G401.6 (cell line): ENCODE data around the gene ZNF652.

Experiments used
- FAIRE-seq: peaks from 2 replicates; lab custom pipeline; 2012; peaks lifted over from hg19 to GRCh38; lab: Jason Lieb, UNC

Gene ZNF652

DNA sequence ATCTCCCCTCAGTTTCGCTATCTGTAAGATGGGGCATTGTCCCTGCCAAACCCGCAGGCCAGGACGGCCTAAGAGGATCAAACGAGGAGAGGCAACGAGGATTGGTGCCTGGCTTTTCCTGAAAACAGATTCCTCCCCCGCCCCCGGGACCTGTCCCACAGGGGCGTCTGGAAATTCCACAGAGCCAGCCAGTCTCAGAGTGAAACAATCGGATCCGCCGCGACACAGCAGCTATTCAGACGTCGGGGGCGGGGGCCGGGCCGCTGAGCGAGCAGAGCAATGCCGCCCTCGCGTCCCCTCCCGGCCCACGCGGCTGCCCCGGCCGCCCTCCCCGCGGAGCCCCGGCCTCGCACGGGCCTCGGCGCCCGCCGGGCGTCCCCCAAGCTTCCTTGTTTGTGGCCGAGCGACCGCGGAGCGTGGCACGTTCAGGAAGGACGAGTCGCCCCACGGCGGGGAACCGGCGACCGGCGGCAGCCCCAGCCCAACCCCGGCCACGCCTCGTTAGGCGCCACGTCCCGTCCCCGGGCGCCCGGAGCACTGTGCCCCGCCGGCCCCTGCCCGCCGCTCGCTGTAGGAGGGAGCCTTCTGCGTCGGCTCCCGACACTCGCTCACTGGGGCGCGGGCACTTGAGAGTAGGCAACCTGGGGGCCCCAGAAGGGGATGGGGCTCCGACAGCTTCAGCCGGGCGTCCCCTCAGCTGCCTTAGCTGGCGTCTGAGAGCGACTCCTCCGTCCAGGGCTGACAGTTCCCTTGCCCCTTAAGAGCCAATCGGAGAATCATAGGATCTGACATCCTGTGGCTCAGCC, 101.8 kb downstream of the ZNF652 start:
- FAIRE-seq = no peak

DNA sequence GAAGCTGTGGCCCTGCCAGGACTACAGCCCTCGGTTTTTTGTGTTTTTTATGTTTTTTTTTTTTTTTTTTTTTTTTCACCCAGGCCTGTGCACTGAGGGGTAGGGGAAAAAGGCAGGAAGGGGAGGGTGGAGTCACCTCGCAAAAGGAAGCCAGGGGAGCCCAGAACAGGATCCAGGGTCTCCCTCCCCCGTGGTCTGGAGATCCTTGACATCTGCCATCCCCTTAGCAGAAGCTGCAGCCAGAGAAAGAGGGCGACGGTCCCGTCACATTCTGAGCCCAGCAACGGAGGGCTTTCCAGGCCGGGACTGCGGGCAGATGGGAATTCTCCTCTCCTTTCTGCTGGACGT, 102.4 kb downstream of the ZNF652 start:
- FAIRE-seq = no peak

DNA sequence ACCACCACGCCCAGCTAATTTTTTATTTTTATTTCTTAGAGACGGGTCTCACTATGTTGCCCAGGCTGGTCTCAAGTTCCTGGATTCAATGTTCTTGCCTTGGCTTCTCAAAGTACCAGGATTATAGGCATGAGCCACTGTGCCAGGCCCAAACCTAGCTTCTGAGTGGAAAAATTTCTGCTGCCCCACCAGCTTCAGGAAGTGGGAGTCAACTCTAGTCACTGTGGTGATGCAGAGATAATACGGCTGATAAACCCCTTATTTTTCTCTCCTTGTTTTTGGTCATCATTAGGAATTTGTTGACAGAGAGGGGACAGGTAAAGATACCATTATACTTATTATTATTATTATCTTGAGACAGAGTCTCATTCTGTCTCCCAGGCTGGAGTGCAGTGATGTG, 103.7 kb downstream of the ZNF652 start:
- no peak for FAIRE-seq

DNA sequence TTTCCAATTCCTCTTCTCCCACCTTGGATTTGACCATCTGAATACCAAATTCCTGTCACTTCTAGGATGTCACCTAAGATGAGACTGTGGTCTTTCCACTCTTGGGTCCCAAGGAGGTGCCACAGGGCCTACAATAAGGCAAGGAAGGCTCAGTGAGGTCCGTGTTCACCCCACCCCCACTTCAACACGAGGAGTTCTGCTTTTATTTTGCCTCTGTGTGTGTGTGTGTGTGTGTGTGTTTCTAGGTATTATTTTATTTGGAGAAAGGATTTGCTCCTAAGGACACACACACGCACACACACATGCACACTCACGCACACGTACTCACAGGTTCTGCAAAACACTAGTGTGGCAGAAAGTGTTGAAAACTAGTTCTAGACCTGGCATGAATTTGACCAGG, 106.9 kb downstream of the ZNF652 start:
- no peak for FAIRE-seq

DNA sequence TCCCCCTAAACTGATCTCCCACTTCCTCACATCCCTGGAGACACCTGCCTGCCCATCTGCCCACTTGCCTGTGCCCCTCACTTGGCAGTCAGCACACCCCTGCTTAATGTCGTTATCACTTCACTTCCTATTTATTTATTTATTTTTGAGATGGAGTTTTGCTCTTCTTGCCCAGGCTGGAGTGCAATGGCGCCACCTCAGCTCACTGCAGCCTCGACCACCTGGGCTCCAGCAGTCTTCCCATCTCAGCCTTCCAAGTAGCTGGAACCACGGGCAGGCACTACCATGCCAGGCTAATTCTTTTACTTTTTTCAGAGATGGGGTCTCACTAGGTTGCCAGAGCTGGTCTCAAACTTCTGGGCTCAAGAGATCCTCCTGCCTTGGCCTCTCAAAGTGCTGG, 108.0 kb downstream of the ZNF652 start:
- no peak for FAIRE-seq

DNA sequence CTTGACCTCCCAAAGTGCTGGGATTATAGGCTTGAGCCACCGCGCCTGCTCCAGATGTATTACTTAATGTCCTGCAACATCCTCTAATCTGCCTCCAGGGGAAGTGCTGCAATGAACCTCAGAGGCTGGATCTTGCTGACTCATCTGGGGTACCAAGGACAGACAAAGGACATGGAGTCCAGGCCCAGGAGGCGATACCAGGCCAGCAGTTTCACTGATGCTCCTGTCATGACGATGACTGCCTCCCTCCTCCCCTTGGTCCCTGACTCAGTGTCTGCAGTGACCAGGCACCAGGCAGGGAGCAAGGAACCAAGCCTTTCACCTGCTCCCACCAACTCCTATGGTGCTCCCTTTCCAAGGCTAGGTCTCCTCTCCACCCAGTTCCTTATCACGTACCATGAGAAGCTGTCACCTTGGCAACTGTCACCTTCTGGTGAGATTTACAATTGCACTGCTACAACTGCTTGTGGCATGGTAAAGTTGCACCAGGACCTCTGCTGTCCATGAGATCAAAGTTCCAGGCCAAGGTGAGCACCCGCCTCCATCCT, 109.8 kb downstream of the ZNF652 start:
- no peak for FAIRE-seq

DNA sequence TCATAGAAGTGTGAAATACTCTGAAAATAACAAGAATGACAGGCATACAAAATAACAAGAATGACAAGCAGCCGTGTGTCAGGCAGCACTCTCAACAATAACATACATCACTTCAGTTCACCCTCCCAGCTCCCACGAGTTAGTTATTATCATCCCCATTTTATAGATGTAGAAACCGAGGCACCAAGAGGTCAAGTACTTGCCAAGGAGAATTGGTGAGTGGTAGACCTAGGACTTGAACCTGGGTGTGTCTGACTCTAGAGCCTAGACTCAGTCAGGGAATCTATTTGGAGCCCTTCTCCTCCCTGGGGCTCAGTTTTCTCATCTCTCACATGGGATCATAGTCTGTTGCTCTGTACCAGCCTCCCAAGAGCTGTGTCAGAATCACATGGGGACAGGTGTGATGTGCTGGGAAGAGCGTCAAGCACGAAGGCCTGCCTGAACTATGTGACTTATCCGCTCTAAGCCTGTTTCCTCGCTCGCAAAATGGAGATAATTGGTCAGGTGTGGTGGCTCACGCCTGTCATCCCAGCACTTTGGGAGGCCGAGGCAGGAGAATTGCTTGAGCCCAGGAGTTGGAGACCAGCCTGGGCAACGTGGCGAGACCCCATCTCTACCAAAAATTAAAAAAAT, 112.0 kb downstream of the ZNF652 start:
- FAIRE-seq = no peak

DNA sequence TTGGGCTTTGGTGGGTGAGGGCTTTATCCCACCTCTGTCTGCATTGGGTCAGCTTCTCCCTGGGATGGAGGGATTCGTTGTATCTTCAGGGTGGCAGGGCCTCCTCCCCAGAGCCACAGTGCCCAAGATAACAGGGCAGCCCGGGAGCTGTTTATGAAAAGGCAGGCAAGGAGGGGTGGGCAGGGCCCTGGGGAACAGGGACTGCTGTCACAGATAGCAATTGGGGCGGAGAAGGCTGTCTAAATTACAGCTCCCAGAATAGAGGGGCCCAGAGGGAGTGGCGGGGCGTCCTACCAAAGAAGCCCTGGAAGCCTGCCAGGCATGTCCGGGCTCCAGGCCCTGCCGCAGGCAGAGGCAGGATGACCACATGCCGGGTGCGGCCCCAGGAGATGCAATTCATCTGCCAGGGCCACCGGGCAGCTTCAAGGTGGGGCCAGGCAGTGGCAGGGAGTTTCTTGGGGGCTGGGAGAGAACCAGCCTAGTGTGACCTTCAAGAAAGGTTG, 112.7 kb downstream of the ZNF652 start:
- FAIRE-seq = no peak

DNA sequence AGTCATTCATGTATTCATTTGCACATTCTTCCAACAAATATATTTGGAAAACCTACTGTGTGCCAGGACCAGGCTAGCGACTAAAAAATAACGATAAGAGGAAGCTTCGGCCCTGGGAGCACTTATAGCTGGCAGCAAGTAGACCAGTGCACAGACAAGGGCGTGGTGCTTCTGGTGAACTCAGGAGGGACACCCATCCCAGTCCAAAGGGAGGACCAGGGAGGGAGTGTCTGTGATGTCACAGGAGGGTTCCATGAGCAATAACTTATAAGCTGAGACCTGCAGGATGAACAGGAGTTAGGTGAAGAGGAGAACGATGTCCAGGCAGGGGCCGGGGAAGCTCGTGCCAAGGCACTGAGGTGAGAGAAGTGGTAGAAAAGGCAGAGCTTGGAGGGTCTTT, 114.1 kb downstream of the ZNF652 start:
- no peak for FAIRE-seq

DNA sequence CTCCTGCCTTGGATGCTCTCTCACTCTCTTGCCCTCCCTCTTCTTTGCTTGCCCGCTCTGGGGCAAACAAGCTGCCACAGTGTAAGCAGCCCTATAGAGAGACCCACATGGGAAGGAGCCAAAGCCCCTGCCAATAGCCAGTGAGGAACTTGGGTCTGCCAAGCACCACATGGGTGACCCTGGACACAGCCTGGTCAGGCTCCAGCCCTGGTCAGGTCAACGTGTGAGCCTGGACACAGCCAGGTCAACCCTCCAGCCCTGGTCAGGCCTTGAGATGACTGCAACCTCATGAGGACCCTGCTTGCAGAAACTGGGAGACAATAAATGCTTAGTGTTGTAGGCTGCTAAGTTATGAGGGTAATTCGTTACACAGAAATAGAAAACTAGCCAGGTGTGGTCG, 117.2 kb downstream of the ZNF652 start:
- FAIRE-seq = no peak
